Small intestine (tissue), 7 donors: ENCODE data around the gene SSH2. TPM values are rescaled to one million over a fixed set of nuclear protein-coding genes. Genes with fewer than 3 reads are reported as not detected.

Experiments
- DNase-seq, 2 donors: peaks; one replicate each; pipeline versions ENCODE4 v3.0.0 to v3.0.0-alpha.2; 2013
- FAIRE-seq: peaks from 2 replicates; lab custom pipeline; 2012; peaks lifted over from hg19 to GRCh38; lab: Jason Lieb, UNC
- H3K27ac ChIP-seq, 3 donors: one replicate each; pipeline ENCODE4 v1.5.1; 2013; ENCODE audit warnings: low read length in 2 of 3, mild to moderate bottlenecking in 2 of 3, control low read depth in 1 of 3, inconsistent platforms in 1 of 3, low read depth in 1 of 3, moderate library complexity in 1 of 3
- H3K27me3 ChIP-seq, 3 donors: one replicate each; pipeline ENCODE4 v1.6.1; 2013; ENCODE audit warnings: low read length in 3 of 3, inconsistent platforms in 1 of 3; ENCODE audit not compliant: control insufficient read depth in 3 of 3, insufficient read depth in 3 of 3
- H3K36me3 ChIP-seq, 3 donors: one replicate each; pipeline ENCODE4 v1.6.1; 2013; ENCODE audit warnings: low read length in 3 of 3, inconsistent platforms in 1 of 3, low read depth in 1 of 3, mild to moderate bottlenecking in 1 of 3, moderate library complexity in 1 of 3; ENCODE audit not compliant: control insufficient read depth in 3 of 3, insufficient read depth in 2 of 3
- H3K4me1 ChIP-seq, 3 donors: one replicate each; pipeline ENCODE4 v1.6.1; 2013; ENCODE audit warnings: low read length in 2 of 3, inconsistent platforms in 1 of 3, low read depth in 1 of 3, mild to moderate bottlenecking in 1 of 3, moderate library complexity in 1 of 3; ENCODE audit not compliant: control insufficient read depth in 3 of 3, insufficient read depth in 2 of 3
- H3K4me3 ChIP-seq, 3 donors: one replicate each; pipeline ENCODE4 v1.5.1; 2013; ENCODE audit warnings: low read length in 3 of 3, control low read depth in 1 of 3, inconsistent platforms in 1 of 3, low read depth in 1 of 3, mild to moderate bottlenecking in 1 of 3, moderate library complexity in 1 of 3
- H3K9me3 ChIP-seq, 2 donors: one replicate each; pipeline ENCODE4 v1.6.1; 2013; ENCODE audit warnings: low read depth in 1 of 2, low read length in 1 of 2; ENCODE audit not compliant: control insufficient read depth in 2 of 2, insufficient read depth in 1 of 2
- WGBS, 3 donors: extraction: QIAGEN DNeasy Blood & Tissue Kit; methylation state at CpG; one replicate each; pipeline ENCODE4 v1.1.7; 2013; 5-methylcytosine and 5-hydroxymethylcytosine counted together
- polyA plus RNA-seq, 4 donors: library from polyadenylated mRNA; stranded (reverse) in 3 of 4; unstranded in 1 of 4; fragments of 200-250 nt in 3 of 4; fragments of 120-200 nt in 1 of 4; gene quantifications; one replicate each; pipeline versions ENCODE4 v1.2.1 to v1.2.3, GENCODE V29; 2013
- donor health status: healthy with polysubstance abuse.
- donor health status: control.
- donor health status: control.
- donor health status: Bipolar disorder and iron deficiency.
- donor health status: healthy.

Gene SSH2
- polyA plus RNA-seq, 4 donors, result 11.6 to 18.9 (median 13.6) TPM

- no peak for FAIRE-seq
- no peak overlapping the region for H3K4me3 ChIP-seq
- no peaks in the 10 kb centered on the region for H3K27me3 ChIP-seq
- DNase-seq, result no peak
- no peaks in the 10 kb centered on the region for H3K9me3 ChIP-seq
- H3K36me3 ChIP-seq, result no peaks in the 10 kb centered on the region
- H3K4me1 ChIP-seq, result peaks cover 2 to 36% (median 2%) of the 10 kb centered on the region in 3 donors
- WGBS, 3 donors, result 75 to 92% (median 88%) methylated on average over 1 of the region's 1 CpG
- H3K27ac ChIP-seq, result no peak overlapping the region
These were observed 109.6 kb downstream of the SSH2 start for GRCh38 chr17:29820425-29820824.

GRCh38 chr17:29807520-29808361 is 122.3 kb downstream of the SSH2 start:
- peaks cover 0 to 7% (median 0%) of the 10 kb centered on the region in 3 donors for H3K4me1 ChIP-seq
- peak; percentile 51 for FAIRE-seq
- no peaks in the 10 kb centered on the region for H3K9me3 ChIP-seq
- no peak overlapping the region for H3K4me3 ChIP-seq
- peak; percentile 74 to 76 for DNase-seq
- peak overlapping the region in 1 of 3 donors; percentile 10 for H3K27ac ChIP-seq
- H3K36me3 ChIP-seq, result no peaks in the 10 kb centered on the region
- H3K27me3 ChIP-seq, result no peaks in the 10 kb centered on the region
- 68 to 74% (median 69%) methylated on average over 13 to 14 of the region's 14 CpGs for WGBS, 3 donors

GRCh38 chr17:29802246-29802645 is 127.8 kb downstream of the SSH2 start:
- peaks cover 0 to 4% (median 0%) of the 10 kb centered on the region in 3 donors for H3K4me1 ChIP-seq
- WGBS, 3 donors, result 95 to 97% (median 96%) methylated on average over 3 of the region's 3 CpGs
- DNase-seq (no peak), FAIRE-seq (no peak)
- no peak overlapping the region for H3K4me3 ChIP-seq
- peaks cover 0 to 2% (median 0%) of the 10 kb centered on the region in 3 donors for H3K36me3 ChIP-seq
- no peaks in the 10 kb centered on the region for H3K9me3 ChIP-seq
- H3K27ac ChIP-seq, result no peak overlapping the region
- H3K27me3 ChIP-seq, result no peaks in the 10 kb centered on the region

GRCh38 chr17:29800457-29800856 is 129.6 kb downstream of the SSH2 start:
- Histone ChIP-seq H3K36me3 (peaks cover 0 to 2% (median 0%) of the 10 kb centered on the region in 3 donors), H3K4me3 (no peak overlapping the region), H3K9me3 (no peaks in the 10 kb centered on the region), H3K4me1 (peaks cover 0 to 2% (median 0%) of the 10 kb centered on the region in 3 donors), H3K27ac (no peak overlapping the region), H3K27me3 (no peaks in the 10 kb centered on the region)
- WGBS, 3 donors, result 90 to 98% (median 97%) methylated on average over 1 of the region's 1 CpG
- FAIRE-seq (no peak), DNase-seq (no peak)

GRCh38 chr17:29796652-29797051 is 133.4 kb downstream of the SSH2 start:
- H3K4me3 ChIP-seq, result no peak overlapping the region
- H3K36me3 ChIP-seq, result peaks cover 0 to 6% (median 0%) of the 10 kb centered on the region in 3 donors
- H3K4me1 ChIP-seq, result no peaks in the 10 kb centered on the region
- 94 to 97% (median 97%) methylated on average over 2 of the region's 2 CpGs for WGBS, 3 donors
- no peak overlapping the region for H3K27ac ChIP-seq
- no peaks in the 10 kb centered on the region for H3K9me3 ChIP-seq
- H3K27me3 ChIP-seq, result no peaks in the 10 kb centered on the region
- no peak for FAIRE-seq
- DNase-seq, result no peak

- Histone ChIP-seq H3K4me1 (peaks cover 0 to 2% (median 0%) of the 10 kb centered on the region in 3 donors), H3K9me3 (no peaks in the 10 kb centered on the region)
- FAIRE-seq, result no peak
These were observed 136.5 kb downstream of the SSH2 start for GRCh38 chr17:29793501-29793900.

GRCh38 chr17:29791336-29792080 is 138.5 kb downstream of the SSH2 start:
- Histone ChIP-seq H3K36me3 (peaks cover 0 to 9% (median 0%) of the 10 kb centered on the region in 3 donors), H3K4me3 (no peak overlapping the region), H3K4me1 (peaks cover under 1 to 8% (median 2%) of the 10 kb centered on the region in 3 donors), H3K27me3 (no peaks in the 10 kb centered on the region), H3K9me3 (no peaks in the 10 kb centered on the region), H3K27ac (no peak overlapping the region)
- whole genome bisulfite sequencing, 3 donors, result 93 to 94% (median 93%) methylated on average over 3 of the region's 3 CpGs
- no peak for DNase-seq
- no peak for FAIRE-seq

More at GRCh38 chr17:29793501-29793900, 136.5 kb downstream of the SSH2 start:
- H3K4me3 ChIP-seq, result no peak overlapping the region
- peaks cover 0 to 11% (median 0%) of the 10 kb centered on the region in 3 donors for H3K36me3 ChIP-seq
- no peaks in the 10 kb centered on the region for H3K27me3 ChIP-seq
- no peak overlapping the region for H3K27ac ChIP-seq
- no peak for DNase-seq
- 85 to 92% (median 85%) methylated on average over 5 of the region's 5 CpGs for WGBS, 3 donors
